ENCODE data around the gene AATF. TPM values are rescaled to one million over a fixed set of nuclear protein-coding genes. Genes with fewer than 3 reads are reported as not detected.

AATF gene
- total RNA-seq, 4 donors from 2014 or later, result 26.5 to 36.2 (median 30.1) TPM

DNA sequence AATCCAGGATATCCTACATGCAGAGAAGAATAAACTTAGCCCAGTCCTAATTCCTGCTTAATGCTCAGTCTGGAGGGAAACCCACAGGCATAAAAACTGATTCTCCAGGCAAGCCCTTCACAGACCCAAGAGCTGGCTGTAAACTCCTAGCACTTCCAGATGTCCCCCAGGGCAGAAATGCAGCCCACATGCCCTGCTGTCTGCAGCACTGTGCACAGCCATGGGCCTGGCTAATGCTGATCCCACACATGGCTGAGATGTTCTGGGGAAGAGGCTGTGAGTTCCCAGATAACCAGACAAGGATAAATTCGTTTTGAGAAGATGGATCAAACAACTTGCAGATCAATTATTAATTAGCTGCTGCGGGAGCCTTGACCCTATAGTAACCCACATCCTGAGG, 148.4 kb downstream of the AATF start:
- WGBS, 2 donors, result 82 to 89% methylated on average over 2 of the region's 2 CpGs
- H3K36me3 ChIP-seq, result peaks cover 0 to 67% (median 4%) of the 10 kb centered on the region in 3 donors
- no peak for DNase-seq (ENCODE audit: low spot score in 2 of 2)
- no peak overlapping the region for H3K4me3 ChIP-seq
- no peak overlapping the region for H3K27ac ChIP-seq
- no peaks in the 10 kb centered on the region for H3K9me3 ChIP-seq
- no peak for TF ChIP-seq EP300 (IDR thresholded peaks at IDR 0.05)
- no peak for TF ChIP-seq CTCF (IDR thresholded peaks at IDR 0.05)
- TF ChIP-seq POLR2A (IDR thresholded peaks at IDR 0.05), result no peak
- H3K27me3 ChIP-seq, result no peaks in the 10 kb centered on the region
- H3K4me1 ChIP-seq, result no peaks in the 10 kb centered on the region

- no peak overlapping the region for H3K27ac ChIP-seq
- no peaks in the 10 kb centered on the region for H3K9me3 ChIP-seq
- H3K4me3 ChIP-seq, result no peak overlapping the region
- H3K36me3 ChIP-seq, result peaks cover 0 to 68% (median 4%) of the 10 kb centered on the region in 3 donors
- 76 to 82% methylated on average over 5 of the region's 5 CpGs for WGBS, 2 donors
- no peaks in the 10 kb centered on the region for H3K27me3 ChIP-seq
- DNase-seq (ENCODE audit: low spot score in 2 of 2), result no peak
- H3K4me1 ChIP-seq, result no peaks in the 10 kb centered on the region
- TF ChIP-seq POLR2A (IDR thresholded peaks at IDR 0.05) (no peak), EP300 (IDR thresholded peaks at IDR 0.05) (no peak), CTCF (IDR thresholded peaks at IDR 0.05) (no peak)
These were observed 149.4 kb downstream of the AATF start for GRCh38 chr17:37098152-37098551.

DNA sequence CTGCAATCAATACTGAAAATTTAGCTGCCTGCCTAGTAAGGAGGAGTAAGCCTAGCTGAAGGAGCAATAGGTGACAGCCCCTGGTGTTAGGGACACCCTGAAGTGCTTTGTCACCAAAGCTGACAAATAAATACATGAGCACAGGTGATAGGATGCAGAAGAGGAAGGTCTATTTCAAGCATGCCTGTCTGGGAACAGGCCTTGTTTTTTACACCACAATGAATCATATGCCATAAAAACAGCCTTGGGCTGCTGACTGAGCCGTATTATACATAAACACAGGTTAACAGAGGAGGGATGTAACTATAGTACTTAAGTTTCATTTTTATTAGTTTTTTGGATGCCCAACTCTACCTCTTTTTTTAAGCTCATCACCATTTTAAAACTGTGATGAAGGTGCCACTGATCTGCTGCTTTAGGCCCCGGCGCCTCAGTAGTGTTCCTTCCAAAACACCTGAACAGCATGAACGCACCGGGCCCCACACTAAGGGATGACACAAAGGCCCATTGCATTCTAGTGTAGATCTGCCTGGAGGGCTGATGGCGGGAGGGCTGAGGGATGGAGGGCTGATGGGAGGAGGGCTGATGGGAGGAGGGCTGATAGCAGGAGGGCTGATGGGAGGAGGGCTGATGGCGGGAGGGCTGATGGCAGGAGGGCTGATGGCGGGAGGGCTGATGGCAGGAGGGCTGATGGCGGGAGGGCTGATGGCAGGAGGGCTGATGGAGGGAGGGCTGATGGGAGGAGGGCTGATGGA, 150.3 kb downstream of the AATF start:
- H3K36me3 ChIP-seq, result peaks cover 2 to 67% (median 4%) of the 10 kb centered on the region in 3 donors
- no peaks in the 10 kb centered on the region for H3K9me3 ChIP-seq
- WGBS, 2 donors, result 93 to 98% methylated on average over 9 of the region's 9 CpGs
- no peak for DNase-seq (ENCODE audit: low spot score in 2 of 2)
- no peak overlapping the region for H3K4me3 ChIP-seq
- H3K27me3 ChIP-seq, result no peaks in the 10 kb centered on the region
- TF ChIP-seq CTCF (IDR thresholded peaks at IDR 0.05), result no peak
- TF ChIP-seq POLR2A (IDR thresholded peaks at IDR 0.05), result no peak
- no peak for TF ChIP-seq EP300 (IDR thresholded peaks at IDR 0.05)
- H3K27ac ChIP-seq, result no peak overlapping the region
- H3K4me1 ChIP-seq, result no peaks in the 10 kb centered on the region

DNA sequence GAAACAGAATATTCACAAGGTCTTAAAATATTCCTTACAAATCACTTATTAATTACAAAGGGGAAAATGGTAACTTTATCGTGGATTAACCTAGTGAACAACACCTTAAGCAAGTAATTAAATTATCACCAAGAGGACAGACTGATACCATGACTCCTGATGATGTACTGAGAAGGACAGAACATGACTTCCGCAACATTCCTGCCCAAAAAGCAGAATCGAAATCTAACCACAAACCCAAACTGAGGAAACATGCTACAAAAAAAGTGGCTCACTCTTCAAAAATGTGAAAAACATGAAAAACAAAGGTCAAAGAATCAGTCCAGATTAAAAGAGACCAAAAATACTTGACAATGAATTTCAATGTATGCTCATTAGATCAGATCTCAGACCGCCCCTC, 151.5 kb downstream of the AATF start:
- TF ChIP-seq EP300 (IDR thresholded peaks at IDR 0.05), result peak in 1 of 2 donors; percentile 36
- TF ChIP-seq CTCF (IDR thresholded peaks at IDR 0.05), result no peak
- H3K4me1 ChIP-seq, result no peaks in the 10 kb centered on the region
- no peak overlapping the region for H3K27ac ChIP-seq
- no peaks in the 10 kb centered on the region for H3K27me3 ChIP-seq
- 78 to 88% methylated on average over 4 of the region's 4 CpGs for WGBS, 2 donors
- H3K36me3 ChIP-seq, result peaks cover 2 to 70% (median 4%) of the 10 kb centered on the region in 3 donors
- no peak for DNase-seq (ENCODE audit: low spot score in 2 of 2)
- H3K4me3 ChIP-seq, result no peak overlapping the region
- no peaks in the 10 kb centered on the region for H3K9me3 ChIP-seq

DNA sequence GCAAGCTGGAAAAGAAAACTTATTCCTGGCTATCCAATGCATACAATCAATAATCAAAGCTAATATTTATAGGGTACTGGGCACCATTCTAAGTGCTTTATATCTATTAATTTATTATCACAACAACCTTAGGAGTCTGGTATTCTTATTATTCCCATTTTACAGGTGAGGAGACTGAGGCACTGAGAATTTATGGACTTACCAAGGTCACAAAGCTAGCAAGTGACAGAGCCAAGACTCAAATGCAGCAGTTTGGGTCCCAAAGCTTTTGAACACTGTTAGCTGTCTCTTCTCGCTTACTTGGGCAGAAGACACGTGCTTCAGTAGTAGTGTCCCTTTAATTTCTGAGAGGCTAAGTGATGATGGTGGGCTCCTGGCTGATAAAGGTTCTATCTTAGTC, 152.6 kb downstream of the AATF start:
- no peak for DNase-seq (ENCODE audit: low spot score in 2 of 2)
- H3K4me3 ChIP-seq, result no peak overlapping the region
- H3K36me3 ChIP-seq, result peaks cover 2 to 63% (median 3%) of the 10 kb centered on the region in 3 donors
- TF ChIP-seq POLR2A (IDR thresholded peaks at IDR 0.05) (no peak), EP300 (IDR thresholded peaks at IDR 0.05) (no peak), CTCF (IDR thresholded peaks at IDR 0.05) (no peak)
- WGBS, 2 donors, result 97 to 98% methylated on average over 2 of the region's 2 CpGs
- no peaks in the 10 kb centered on the region for H3K27me3 ChIP-seq
- H3K4me1 ChIP-seq, result no peaks in the 10 kb centered on the region
- H3K27ac ChIP-seq, result no peak overlapping the region
- no peaks in the 10 kb centered on the region for H3K9me3 ChIP-seq

Data from tibial nerve (tissue), 4 donors.